HEK293T (cell line): ENCODE data around the gene CYP11A1.

Experiments used
- CTCF ChIA-PET: fragments of 350-600 bp; formaldehyde crosslinking; extraction: SDS; loops from one replicate; lab custom pipeline; 2021; ENCODE audit warnings: antibody characterized with exemption, inconsistent platforms; lab: Yijun Ruan, JAX
- POLR2A ChIA-PET: fragments of 350-600 bp; formaldehyde crosslinking; extraction: SDS; loops from one replicate; lab custom pipeline; 2020; ENCODE audit warnings: antibody characterized with exemption, inconsistent platforms; lab: Yijun Ruan, JAX
- DNase-seq: peaks from one replicate; pipeline ENCODE4 v3.0.0; 2012; ENCODE audit warnings: mixed read lengths; ENCODE audit errors: extremely low spot score
- ARNT ChIP-seq: fragments of 450-650 bp; IDR thresholded peaks from 2 replicates; pipeline ENCODE4 v1.6.1; 2017; ENCODE audit warnings: mild to moderate bottlenecking
- BHLHE40 ChIP-seq: fragments of 450-650 bp; IDR thresholded peaks from 2 replicates; pipeline ENCODE4 v1.6.1; 2016; ENCODE audit warnings: mild to moderate bottlenecking, moderate library complexity, borderline replicate concordance
- CTBP1 ChIP-seq: fragments of 450-650 bp; IDR thresholded peaks from 2 replicates; pipeline ENCODE4 v1.6.1; 2016; ENCODE audit warnings: borderline replicate concordance
- ELF4 ChIP-seq: fragments of 450-650 bp; IDR thresholded peaks from 2 replicates; pipeline ENCODE4 v1.6.1; 2017; ENCODE audit warnings: antibody characterized with exemption
- FOXA1 ChIP-seq: fragments of 450-650 bp; IDR thresholded peaks from 2 replicates; pipeline ENCODE4 v1.6.1; 2016; ENCODE audit warnings: mild to moderate bottlenecking
- FOXK2 ChIP-seq: fragments of 450-650 bp; IDR thresholded peaks from 2 replicates; pipeline ENCODE4 v1.6.1; 2016; ENCODE audit warnings: mild to moderate bottlenecking
- FOXM1 ChIP-seq: fragments of 450-650 bp; IDR thresholded peaks from 2 replicates; pipeline ENCODE4 v1.6.1; 2017; ENCODE audit warnings: mild to moderate bottlenecking, borderline replicate concordance
- HDGF ChIP-seq: fragments of 450-650 bp; IDR thresholded peaks from 2 replicates; pipeline ENCODE4 v1.6.1; 2017; ENCODE audit warnings: antibody characterized with exemption, borderline replicate concordance
- L3MBTL2 ChIP-seq: fragments of 450-650 bp; conservative IDR thresholded peaks from 2 replicates; pipeline ENCODE4 v1.6.1; 2016; ENCODE audit warnings: mild to moderate bottlenecking
- LEF1 ChIP-seq: fragments of 450-650 bp; IDR thresholded peaks from 2 replicates; pipeline ENCODE4 v1.6.1; 2017; ENCODE audit warnings: mild to moderate bottlenecking, borderline replicate concordance
- NFRKB ChIP-seq: fragments of 450-650 bp; IDR thresholded peaks from 2 replicates; pipeline ENCODE4 v1.6.1; 2016; ENCODE audit warnings: mild to moderate bottlenecking, moderate library complexity
- PKNOX1 ChIP-seq: fragments of 450-650 bp; IDR thresholded peaks from 2 replicates; pipeline ENCODE4 v1.6.1; 2016
- SP1 ChIP-seq: fragments of 450-650 bp; IDR thresholded peaks from 2 replicates; pipeline ENCODE4 v1.6.1; 2017
- SUZ12 ChIP-seq: fragments of 450-650 bp; IDR thresholded peaks from 2 replicates; pipeline ENCODE4 v1.6.1; 2016; ENCODE audit warnings: mild to moderate bottlenecking
- TARDBP ChIP-seq: fragments of 450-650 bp; IDR thresholded peaks from 2 replicates; pipeline ENCODE4 v1.6.1; 2016
- ZNF384 ChIP-seq: fragments of 450-650 bp; IDR thresholded peaks from 2 replicates; pipeline ENCODE4 v1.6.1; 2016

Gene CYP11A1

GRCh38 chr15:74402337-74402841 lies 34.9 kb upstream of the CYP11A1 start:
- CTCF ChIA-PET: interaction anchor here (0.9 kb wide), 1 partner anchor 11 kb away, joined by 4 read pairs; no protein-coding TSS in a partner anchor
- TF ChIP-seq NFRKB: no peak
- TF ChIP-seq LEF1: no peak
- no peak for TF ChIP-seq FOXA1
- TF ChIP-seq SUZ12: no peak
- TF ChIP-seq FOXK2: no peak
- no peak for TF ChIP-seq FOXM1
- no peak for TF ChIP-seq CTBP1
- TF ChIP-seq PKNOX1: no peak
- no peak for TF ChIP-seq HDGF
- TF ChIP-seq L3MBTL2: no peak
- TF ChIP-seq BHLHE40: no peak
- no peak for TF ChIP-seq ARNT
- TF ChIP-seq TARDBP: no peak
- no peak for TF ChIP-seq SP1
- no peak for TF ChIP-seq ZNF384
- no peak for TF ChIP-seq ELF4
- POLR2A ChIA-PET: interaction anchor here (1.1 kb wide), 1 partner anchor 59 kb away, joined by 4 read pairs; the partner anchor contains the start of gene UBL7
- no peak for DNase-seq

DNA sequence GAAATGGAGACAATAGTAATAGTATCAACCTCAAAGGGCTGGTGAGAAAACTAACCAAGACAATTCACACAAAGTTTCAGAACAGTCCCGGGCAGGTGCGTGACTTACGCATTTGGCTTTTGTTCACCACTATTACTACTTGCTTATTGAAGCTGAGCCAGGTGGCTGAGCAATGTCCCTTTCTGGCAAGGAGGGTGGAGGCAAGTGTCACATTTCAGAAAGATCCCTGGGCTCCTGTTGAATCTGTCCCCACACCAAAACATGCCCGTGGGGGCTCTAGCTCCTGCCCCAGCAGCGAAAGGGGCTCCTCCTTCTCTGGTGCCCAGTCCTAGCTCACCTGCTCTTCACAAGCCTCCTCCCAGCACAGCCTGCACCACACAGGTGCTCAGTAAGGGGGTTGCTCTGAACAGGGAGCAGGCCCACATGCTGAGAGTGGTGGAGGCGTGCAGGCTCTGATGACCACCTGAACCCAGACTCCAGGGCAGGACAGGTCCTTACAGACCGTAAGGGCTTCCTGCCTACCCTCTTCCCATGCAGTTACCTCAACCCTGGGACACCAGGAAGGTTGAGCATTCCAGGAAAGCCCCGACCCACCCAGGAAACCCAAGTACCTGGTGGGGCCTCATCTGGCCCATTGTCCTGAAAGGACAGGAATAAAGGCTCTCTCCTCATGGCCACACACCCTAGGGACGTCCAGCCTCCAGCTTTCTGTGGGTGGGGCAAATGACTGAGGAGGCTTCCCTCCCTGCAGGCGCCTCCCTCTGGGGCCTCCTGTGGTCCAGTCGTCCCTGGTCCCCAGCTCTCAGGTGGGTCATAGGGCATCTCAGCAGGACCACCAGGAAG lies 33.7 kb upstream of the CYP11A1 start:
- no peak for TF ChIP-seq FOXK2
- no peak for TF ChIP-seq PKNOX1
- no peak for TF ChIP-seq ARNT
- no peak for TF ChIP-seq SP1
- no peak for TF ChIP-seq HDGF
- no peak for TF ChIP-seq ELF4
- TF ChIP-seq FOXM1: no peak
- TF ChIP-seq ZNF384: no peak
- no peak for TF ChIP-seq BHLHE40
- no peak for TF ChIP-seq L3MBTL2
- no peak for TF ChIP-seq SUZ12
- no peak for TF ChIP-seq NFRKB
- no peak for TF ChIP-seq TARDBP
- no peak for TF ChIP-seq CTBP1
- CTCF ChIA-PET: no interaction called here
- POLR2A ChIA-PET: interaction anchor here (1.1 kb wide), 2 partner anchors 60 to 214 kb away, joined by 3 to 4 read pairs; partner anchors contain the start of gene UBL7
- DNase-seq: no peak

DNA sequence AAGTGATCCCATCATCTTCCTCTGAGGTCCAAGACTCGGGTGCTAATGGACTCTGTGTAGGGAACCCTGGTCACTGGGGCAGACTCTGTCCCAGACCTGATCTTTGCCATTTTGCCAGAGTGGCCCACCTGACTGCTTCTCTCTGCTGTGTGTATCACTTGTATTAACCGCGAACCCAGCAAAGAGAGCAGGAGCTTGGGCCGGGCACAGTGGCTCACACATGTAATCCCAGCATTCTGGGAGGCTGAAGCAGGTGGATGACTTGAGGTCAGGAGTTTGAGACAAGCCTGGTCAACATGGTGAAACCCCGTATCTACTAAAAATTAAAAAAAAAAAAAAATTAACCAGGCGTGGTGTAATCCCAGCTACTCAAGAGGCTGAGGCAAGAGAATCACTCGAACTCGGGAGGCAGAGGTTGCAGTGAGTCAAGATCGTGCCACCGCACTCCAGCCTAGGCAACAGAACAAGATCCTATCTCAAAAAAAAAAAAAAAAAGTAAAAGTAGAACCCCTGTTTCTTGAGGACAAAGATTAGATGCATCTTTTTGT lies 32.9 kb upstream of the CYP11A1 start:
- TF ChIP-seq CTBP1: no peak
- TF ChIP-seq L3MBTL2: no peak
- no peak for TF ChIP-seq PKNOX1
- TF ChIP-seq FOXA1: no peak
- no peak for TF ChIP-seq TARDBP
- no peak for TF ChIP-seq NFRKB
- no peak for TF ChIP-seq SUZ12
- no peak for TF ChIP-seq FOXM1
- TF ChIP-seq SP1: no peak
- TF ChIP-seq BHLHE40: no peak
- TF ChIP-seq FOXK2: no peak
- no peak for TF ChIP-seq ZNF384
- TF ChIP-seq ARNT: no peak
- TF ChIP-seq LEF1: no peak
- no peak for TF ChIP-seq HDGF
- POLR2A ChIA-PET: no interaction called here
- DNase-seq: no peak
- CTCF ChIA-PET: no interaction called here

DNA sequence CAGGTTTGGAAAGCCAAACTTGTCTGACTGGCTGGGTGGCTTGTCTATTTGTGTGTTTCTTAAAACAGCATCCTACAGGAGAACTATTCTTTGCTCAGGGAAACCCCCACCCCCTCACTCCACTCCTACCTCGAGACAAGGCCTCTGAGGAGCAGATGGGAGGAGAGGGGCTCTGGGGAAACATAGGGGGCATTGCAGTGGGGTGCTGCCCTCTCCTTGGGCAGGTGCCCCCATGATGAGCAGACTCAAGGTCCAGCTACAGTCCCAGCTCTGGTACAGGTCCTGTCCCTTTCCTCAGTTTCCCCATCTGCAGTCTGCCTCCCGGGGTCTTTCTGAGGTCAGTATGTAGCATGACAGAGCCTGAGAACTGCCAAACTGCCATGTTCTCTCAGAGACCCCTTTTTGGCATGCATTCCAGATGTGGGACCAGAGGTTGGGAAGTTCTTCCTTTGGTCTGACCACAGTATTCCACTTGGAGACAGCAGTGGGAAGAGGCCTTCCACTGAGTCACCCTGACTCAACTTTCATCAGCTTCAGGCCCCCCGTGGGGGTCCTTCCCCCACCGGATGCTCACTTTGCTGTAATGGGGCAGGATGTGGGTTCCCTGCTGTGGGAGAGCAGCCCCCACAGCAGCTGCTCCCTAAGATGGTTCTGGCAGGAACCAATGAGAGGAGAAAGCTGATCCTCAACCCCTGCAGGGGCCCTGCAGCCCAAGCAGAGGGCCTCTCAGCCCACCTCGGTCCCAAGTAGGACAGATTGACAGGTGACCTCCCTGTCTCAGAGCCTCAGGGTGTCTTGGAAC lies 32.3 kb upstream of the CYP11A1 start:
- CTCF ChIA-PET: no interaction called here
- POLR2A ChIA-PET: no interaction called here
- DNase-seq: no peak
- TF ChIP-seq LEF1 (no peak), NFRKB (no peak), FOXA1 (no peak), SP1 (no peak), ELF4 (no peak), FOXK2 (no peak)

DNA sequence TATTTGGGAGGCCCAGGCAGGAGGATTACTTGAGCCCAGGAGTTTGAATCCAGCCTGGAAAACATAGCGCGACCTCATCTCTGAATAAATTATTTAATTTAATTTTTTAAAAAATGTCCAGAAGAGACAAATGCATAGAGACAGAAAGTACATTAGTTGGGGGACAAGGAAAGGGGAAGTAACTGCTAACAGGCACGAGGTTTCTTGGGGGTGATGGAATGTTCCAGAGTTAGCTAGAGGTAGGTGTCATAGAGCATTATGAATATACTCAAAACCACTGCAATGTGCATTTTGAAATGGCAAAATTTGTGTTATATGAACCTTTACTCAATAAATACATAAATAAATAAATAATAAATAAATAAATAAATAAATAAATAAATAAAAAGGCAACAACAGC lies 31.7 kb upstream of the CYP11A1 start:
- no peak for TF ChIP-seq ZNF384
- no peak for TF ChIP-seq ARNT
- no peak for TF ChIP-seq FOXM1
- no peak for TF ChIP-seq SP1
- no peak for TF ChIP-seq ELF4
- TF ChIP-seq CTBP1: no peak
- TF ChIP-seq FOXK2: no peak
- TF ChIP-seq TARDBP: no peak
- TF ChIP-seq PKNOX1: no peak
- TF ChIP-seq SUZ12: no peak
- no peak for DNase-seq
- ChIA-PET POLR2A (no interaction called here), CTCF (no interaction called here)
